GM12872 (cell line): ENCODE results near the gene GPC6.

Experiments
- CTCF ChIP-seq: IDR thresholded peaks from 3 replicates; pipeline ENCODE4 v1.5.1; 2011; ENCODE audit warnings: low read depth, mild to moderate bottlenecking, low read length, moderate library complexity; ENCODE audit not compliant: insufficient read depth

Gene GPC6

GRCh38 chr13:93805736-93806135 lies 579.1 kb downstream of the GPC6 start:
- TF ChIP-seq CTCF, result no peak

- TF ChIP-seq CTCF, result no peak
Measured at GRCh38 chr13:93806861-93807260, 580.3 kb downstream of the GPC6 start.

- no peak for TF ChIP-seq CTCF
Measured at GRCh38 chr13:93810264-93810663, 583.7 kb downstream of the GPC6 start.

- TF ChIP-seq CTCF, result no peak
Measured at GRCh38 chr13:93811071-93811737, 584.6 kb downstream of the GPC6 start.

- TF ChIP-seq CTCF, result no peak
Measured at GRCh38 chr13:93811738-93812112, 585.1 kb downstream of the GPC6 start.

GRCh38 chr13:93814658-93815057 lies 588.1 kb downstream of the GPC6 start:
- no peak for TF ChIP-seq CTCF

GRCh38 chr13:93818345-93818744 lies 591.7 kb downstream of the GPC6 start:
- TF ChIP-seq CTCF, result no peak
